B cell (primary cell): Measurements from ENCODE around the gene FUT6. TPM values are rescaled to one million over a fixed set of nuclear protein-coding genes. Genes with fewer than 3 reads are reported as not detected.

Experiments
- ATAC-seq: fragments of 200-7000 bp; cut with Tn5 transposase; one replicate; pipeline ENCODE4 v1.10.0; 2021; ENCODE audit warnings: low read depth, mild to moderate bottlenecking, moderate number of reproducible peaks, moderate library complexity
- CTCF ChIA-PET: fragments of 350-600 bp; sonication (Branson Sonifier 250); formaldehyde crosslinking; loops from one replicate; lab custom pipeline; 2021; ENCODE audit warnings: antibody characterized with exemption, inconsistent platforms; lab: Charles Lee
- POLR2A ChIA-PET: fragments of 350-600 bp; sonication (Branson Sonifier 250); formaldehyde crosslinking; loops from one replicate; lab custom pipeline; 2021; ENCODE audit warnings: antibody characterized with exemption; lab: Charles Lee
- DNase-seq: peaks from one replicate; pipeline ENCODE4 v3.0.0; 2013
- H2AFZ ChIP-seq: 2 replicates; pipeline ENCODE4 v1.6.1; 2012; ENCODE audit warnings: mild to moderate bottlenecking, low read depth, low read length; ENCODE audit not compliant: insufficient read depth, poor library complexity, severe bottlenecking
- H3K27ac ChIP-seq, 2 donors: 1 replicate in 1 of 2; 2 replicates in 1 of 2; pipeline ENCODE4 v1.5.1; 2012 to 2013; ENCODE audit warnings: low read length in 2 of 2, mild to moderate bottlenecking in 2 of 2, moderate library complexity in 1 of 2
- H3K27me3 ChIP-seq, 4 experiments: fragments of 200-600 bp in 1 of 4; sonication (generic) in 1 of 4; replicated peaks in 1 of 4; 1 replicate in 2 of 4; 2 replicates in 2 of 4; pipeline versions ENCODE4 v1.6.1 to v1.7.0; 2013 to 2016; ENCODE audit warnings: low read length in 3 of 4, mild to moderate bottlenecking in 2 of 4, mixed read lengths in 1 of 4, moderate library complexity in 1 of 4; ENCODE audit not compliant: insufficient read depth in 4 of 4, control insufficient read depth in 3 of 4; ENCODE audit errors: control extremely low read depth in 1 of 4
- H3K36me3 ChIP-seq, 2 experiments: replicated peaks in 1 of 2; 1 replicate in 1 of 2; 2 replicates in 1 of 2; pipeline versions ENCODE4 v1.6.1 to v1.7.1; 2013; ENCODE audit warnings: low read length in 1 of 2; ENCODE audit not compliant: insufficient read depth in 2 of 2, control insufficient read depth in 1 of 2; ENCODE audit errors: control extremely low read depth in 1 of 2, extremely low read depth in 1 of 2
- H3K4me1 ChIP-seq, 2 donors: fragments of 200-600 bp in 1 of 2; sonication (generic) in 1 of 2; 1 replicate in 1 of 2; 2 replicates in 1 of 2; pipeline versions ENCODE4 v1.5.1 to v1.6.1; 2013 to 2017; ENCODE audit warnings: low read length in 2 of 2; ENCODE audit not compliant: control insufficient read depth in 2 of 2, insufficient read depth in 2 of 2
- H3K4me2 ChIP-seq: replicated peaks from 2 replicates; pipeline ENCODE3; 2012; ENCODE audit warnings: mild to moderate bottlenecking, low read depth, low read length; ENCODE audit not compliant: poor library complexity, severe bottlenecking
- H3K4me3 ChIP-seq, 5 experiments: fragments of 200-600 bp in 1 of 5; sonication (generic) in 1 of 5; 1 replicate in 3 of 5; 2 replicates in 2 of 5; pipeline versions ENCODE4 v1.5.1 to v1.7.0; 2011 to 2016; ENCODE audit warnings: low read length in 4 of 5, mild to moderate bottlenecking in 4 of 5, low read depth in 2 of 5, control low read depth in 1 of 5, moderate library complexity in 1 of 5; ENCODE audit not compliant: insufficient read depth in 1 of 5; ENCODE audit errors: control extremely low read depth in 1 of 5, extremely low read depth in 1 of 5
- H3K79me2 ChIP-seq: fragments of 200-600 bp; sonication (generic); one replicate; pipeline ENCODE4 v1.6.0; 2016; ENCODE audit warnings: low read length; ENCODE audit not compliant: control insufficient read depth, insufficient read depth
- H3K9ac ChIP-seq: fragments of 200-600 bp; sonication (generic); 2 replicates; pipeline ENCODE4 v1.6.1; 2017; ENCODE audit warnings: mild to moderate bottlenecking, low read length, moderate library complexity
- H3K9me3 ChIP-seq, 3 donors: one replicate each; pipeline versions ENCODE4 v1.6.1 to v1.7.1; 2013; ENCODE audit warnings: low read length in 2 of 3; ENCODE audit not compliant: control insufficient read depth in 2 of 3, insufficient read depth in 1 of 3; ENCODE audit errors: control extremely low read depth in 1 of 3
- H4K20me1 ChIP-seq: 2 replicates; pipeline ENCODE4 v1.6.0; 2012; ENCODE audit warnings: mild to moderate bottlenecking, low read length; ENCODE audit not compliant: insufficient read depth, control insufficient read depth, poor library complexity, severe bottlenecking
- H3K27ac Mint-ChIP-seq: one replicate; pipeline ENCODE4 v1.8.0; 2021; ENCODE audit warnings: mixed read lengths
- H3K27me3 Mint-ChIP-seq: one replicate; pipeline ENCODE4 v1.8.0; 2021; ENCODE audit warnings: mixed read lengths
- H3K4me1 Mint-ChIP-seq: one replicate; pipeline ENCODE4 v1.8.0; 2021; ENCODE audit warnings: mixed read lengths
- H3K4me3 Mint-ChIP-seq: one replicate; pipeline ENCODE4 v1.8.0; 2021; ENCODE audit warnings: mixed read lengths
- H3K9me3 Mint-ChIP-seq: one replicate; pipeline ENCODE4 v1.8.0; 2022; ENCODE audit warnings: mixed read lengths; ENCODE audit not compliant: insufficient read depth
- EZH2 ChIP-seq: IDR thresholded peaks from 2 replicates; pipeline ENCODE4 v1.6.1; 2012; ENCODE audit warnings: borderline replicate concordance, low read depth, mild to moderate bottlenecking, moderate library complexity, low read length; ENCODE audit not compliant: insufficient read depth, poor library complexity, severe bottlenecking
- WGBS: methylation state at CpG from one replicate; pipeline ENCODE4 v1.1.5; 2013; ENCODE audit warnings: missing lambda C conversion rate; ENCODE audit not compliant: insufficient coverage; 5-methylcytosine and 5-hydroxymethylcytosine counted together
- intact Hi-C: fragments of 100-400 bp; cut with micrococcal nuclease; formaldehyde crosslinking; loops from one replicate; pipeline ENCODE4 v1.10.0; 2022
- polyA plus RNA-seq: library from polyadenylated mRNA; depleted of rRNA; stranded (reverse); fragments of >200 nt; gene quantifications from 2 replicates; pipeline ENCODE4 v1.2.3, GENCODE V29; 2012
- total RNA-seq, 2 donors: library from RNA; stranded (reverse); fragments of 120-200 nt in 1 of 2; gene quantifications; 1 replicate in 1 of 2; 2 replicates in 1 of 2; pipeline versions ENCODE4 v1.2.3 to v1.2.4, GENCODE V29; 2013 to 2022
- TF ChIP-seq, protein P1 (sequence below): fragments of 200-600 bp; IDR thresholded peaks from one replicate; pipeline ENCODE4 v1.8.0; 2022; ENCODE audit warnings: antibody characterized with exemption, mild to moderate bottlenecking

The FUT6 gene
- total and polyA plus RNA-seq, 2 donors (not counting 1 experiment from before 2014, with no cell fraction given): 0.03 TPM; not detected in 1

DNA sequence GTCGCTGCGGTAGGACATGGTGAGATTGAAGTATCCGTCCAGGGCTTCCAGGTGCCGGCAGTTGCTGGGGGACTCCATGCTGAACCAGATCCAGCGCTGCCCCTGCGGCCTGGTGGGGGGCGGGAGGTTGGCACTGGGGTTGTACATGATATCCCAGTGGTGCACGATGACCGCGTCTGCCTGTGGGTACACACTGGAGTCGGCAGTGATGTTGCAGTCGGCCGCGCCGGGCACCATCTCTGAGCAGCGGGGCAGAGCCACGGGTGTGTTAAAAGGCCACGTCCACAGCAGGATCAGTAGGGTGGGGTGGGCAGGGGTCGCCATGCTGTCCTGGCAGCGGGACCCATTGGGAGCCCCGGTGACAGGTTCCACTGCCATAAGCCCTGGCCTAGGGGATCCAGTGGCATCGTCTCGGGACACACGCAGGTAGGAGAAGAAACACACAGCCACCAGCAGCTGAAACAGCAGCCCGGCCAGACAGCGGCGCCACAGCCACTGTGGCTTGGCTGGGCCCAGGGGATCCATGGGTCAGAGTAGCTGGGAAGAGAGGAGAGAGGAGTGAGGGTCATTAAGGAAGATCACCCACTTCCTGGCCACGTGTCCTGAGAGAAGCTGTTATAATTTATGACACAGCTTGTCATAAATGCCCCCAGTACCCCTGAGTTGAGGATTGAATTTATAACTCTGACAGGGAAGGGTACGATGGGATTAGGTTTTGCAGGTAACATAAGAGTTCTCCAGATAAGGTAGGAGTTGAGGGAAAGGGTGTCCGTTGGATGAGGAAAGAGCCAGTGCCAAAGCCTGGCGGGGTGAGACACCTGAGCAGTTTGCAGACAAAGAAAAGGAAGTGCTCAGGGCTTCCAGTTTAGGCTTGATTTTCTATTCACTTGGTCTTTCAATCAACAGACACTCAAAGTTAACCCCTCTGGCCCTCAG, 28.0 kb upstream of the FUT6 start:
- Mint-ChIP-seq H3K4me1 (no peaks in the 10 kb centered on the region), H3K27me3 (peaks cover 11% of the 10 kb centered on the region), H3K4me3 (no peak overlapping the region), H3K27ac (no peak overlapping the region), H3K9me3 (no peaks in the 10 kb centered on the region)
- no peak overlapping the region for H3K4me3 ChIP-seq
- no peak overlapping the region for H3K4me2 ChIP-seq
- H3K27me3 ChIP-seq: peaks cover 0 to 4% (median 0%) of the 10 kb centered on the region in 4 experiments
- no peak overlapping the region for H2AFZ ChIP-seq
- POLR2A ChIA-PET: no interaction called here
- TF ChIP-seq, protein P1, sequence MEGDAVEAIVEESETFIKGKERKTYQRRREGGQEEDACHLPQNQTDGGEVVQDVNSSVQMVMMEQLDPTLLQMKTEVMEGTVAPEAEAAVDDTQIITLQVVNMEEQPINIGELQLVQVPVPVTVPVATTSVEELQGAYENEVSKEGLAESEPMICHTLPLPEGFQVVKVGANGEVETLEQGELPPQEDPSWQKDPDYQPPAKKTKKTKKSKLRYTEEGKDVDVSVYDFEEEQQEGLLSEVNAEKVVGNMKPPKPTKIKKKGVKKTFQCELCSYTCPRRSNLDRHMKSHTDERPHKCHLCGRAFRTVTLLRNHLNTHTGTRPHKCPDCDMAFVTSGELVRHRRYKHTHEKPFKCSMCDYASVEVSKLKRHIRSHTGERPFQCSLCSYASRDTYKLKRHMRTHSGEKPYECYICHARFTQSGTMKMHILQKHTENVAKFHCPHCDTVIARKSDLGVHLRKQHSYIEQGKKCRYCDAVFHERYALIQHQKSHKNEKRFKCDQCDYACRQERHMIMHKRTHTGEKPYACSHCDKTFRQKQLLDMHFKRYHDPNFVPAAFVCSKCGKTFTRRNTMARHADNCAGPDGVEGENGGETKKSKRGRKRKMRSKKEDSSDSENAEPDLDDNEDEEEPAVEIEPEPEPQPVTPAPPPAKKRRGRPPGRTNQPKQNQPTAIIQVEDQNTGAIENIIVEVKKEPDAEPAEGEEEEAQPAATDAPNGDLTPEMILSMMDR: no peak
- TF ChIP-seq EZH2: no peak
- H3K79me2 ChIP-seq: no peaks in the 10 kb centered on the region
- H3K36me3 ChIP-seq: no peaks in the 10 kb centered on the region
- H4K20me1 ChIP-seq: no peaks in the 10 kb centered on the region
- 89% methylated on average over 29 of the region's 31 CpGs for WGBS
- H3K4me1 ChIP-seq: no peaks in the 10 kb centered on the region
- H3K9ac ChIP-seq: no peak overlapping the region
- ATAC-seq: no peak
- no peaks in the 10 kb centered on the region for H3K9me3 ChIP-seq
- CTCF ChIA-PET: interaction anchor here (0.5 kb wide), 1 partner anchor 968 kb away, joined by 3 read pairs; no protein-coding TSS in a partner anchor
- H3K27ac ChIP-seq: no peak overlapping the region
- DNase-seq: no peak
- intact Hi-C loops: no loop called here

DNA sequence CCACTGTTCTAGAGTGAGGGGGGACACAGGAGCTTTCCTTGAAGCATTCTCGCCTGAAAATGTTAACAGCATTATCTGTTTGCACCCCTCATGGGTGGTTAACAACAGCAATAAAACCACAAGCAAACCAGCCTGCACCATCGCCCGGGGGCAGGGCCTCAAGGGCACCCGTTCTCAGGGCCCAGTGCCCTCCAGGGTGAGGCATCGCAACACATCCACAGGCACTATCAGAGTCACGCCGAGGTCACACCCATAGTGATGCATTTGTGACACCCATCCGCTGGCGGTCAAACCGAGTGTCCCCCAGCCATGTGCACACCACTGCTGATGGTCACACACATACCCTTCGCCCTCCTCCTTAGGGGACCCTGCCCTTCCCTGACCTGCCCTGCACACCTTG, 26.3 kb upstream of the FUT6 start:
- Histone ChIP-seq H3K36me3 (no peaks in the 10 kb centered on the region), H3K4me3 (no peak overlapping the region), H3K9ac (no peak overlapping the region), H3K4me1 (no peaks in the 10 kb centered on the region), H3K9me3 (no peaks in the 10 kb centered on the region), H3K27ac (no peak overlapping the region), H3K27me3 (peaks cover 0 to 4% (median 0%) of the 10 kb centered on the region in 4 experiments), H4K20me1 (no peaks in the 10 kb centered on the region), H2AFZ (no peak overlapping the region), H3K4me2 (no peak overlapping the region), H3K79me2 (no peaks in the 10 kb centered on the region)
- Mint-ChIP-seq H3K27me3 (peaks cover 11% of the 10 kb centered on the region), H3K9me3 (no peaks in the 10 kb centered on the region), H3K4me1 (no peaks in the 10 kb centered on the region), H3K27ac (no peak overlapping the region), H3K4me3 (no peak overlapping the region)
- ChIA-PET CTCF (no interaction called here), POLR2A (no interaction called here)
- WGBS: 90% methylated on average over 11 of the region's 11 CpGs
- TF ChIP-seq, protein P1: no peak
- no peak for TF ChIP-seq EZH2
- DNase-seq: no peak
- ATAC-seq: no peak
- intact Hi-C loops: no loop called here
